ENCODE results near the gene SMIM13. TPM values are rescaled to one million over a fixed set of nuclear protein-coding genes. Genes with fewer than 3 reads are reported as not detected.

Gene SMIM13
- total RNA-seq, 1 donor from 2014 or later = 12.7 TPM

- no peak for DNase-seq (ENCODE audit: low read depth in 2 of 2)
Observed at GRCh38 chr6:11121851-11122250, 28.2 kb downstream of the SMIM13 start.

DNA sequence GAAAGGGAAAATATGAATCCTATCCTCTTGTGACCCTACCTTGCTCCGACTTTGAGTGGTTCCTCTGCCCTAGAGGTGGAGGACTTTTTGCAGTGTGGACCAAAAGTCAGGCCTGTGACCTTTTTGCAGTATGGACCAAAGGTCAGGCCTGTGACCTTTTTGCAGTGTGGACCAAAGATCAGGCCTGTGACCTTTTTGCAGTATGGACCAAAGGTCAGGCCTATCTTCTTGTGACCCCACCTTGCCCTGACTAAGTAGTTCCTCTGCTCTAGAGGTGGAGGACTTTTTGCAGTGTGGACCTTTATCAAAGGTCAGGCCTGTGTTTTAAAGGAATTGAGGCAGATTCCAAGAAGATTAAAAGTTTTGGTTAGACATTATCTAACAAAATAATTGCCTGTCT, 28.7 kb downstream of the SMIM13 start:
- no peak for DNase-seq (ENCODE audit: low read depth in 2 of 2)

- DNase-seq (ENCODE audit: low read depth in 2 of 2) = peak in 1 of 2 donors; percentile 30
Observed at GRCh38 chr6:11123978-11124377, 30.3 kb downstream of the SMIM13 start.

GRCh38 chr6:11126876-11127275, 33.2 kb downstream of the SMIM13 start:
- peak in 1 of 2 donors; percentile 14 for DNase-seq (ENCODE audit: low read depth in 2 of 2)

DNA sequence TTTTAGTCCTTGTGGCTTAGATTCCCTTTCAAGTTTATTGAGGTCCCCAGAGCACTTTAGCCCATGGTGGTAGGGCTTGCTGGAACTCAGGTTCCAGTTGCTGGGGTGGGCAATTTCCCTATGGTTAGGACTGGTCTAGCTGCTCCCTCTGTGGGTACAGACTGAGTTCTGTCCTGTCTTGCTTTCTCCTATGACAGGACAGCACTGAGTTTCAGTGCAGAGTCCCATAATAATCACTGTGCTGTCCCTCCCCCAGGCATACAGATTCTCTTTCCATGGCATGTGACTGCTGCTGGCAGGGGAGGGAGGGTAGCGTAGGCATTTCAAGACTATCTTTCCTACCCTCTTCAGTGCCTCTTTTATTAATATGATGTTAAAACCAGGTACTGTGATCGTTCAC, 35.0 kb downstream of the SMIM13 start:
- no peak for DNase-seq (ENCODE audit: low read depth in 2 of 2)

DNA sequence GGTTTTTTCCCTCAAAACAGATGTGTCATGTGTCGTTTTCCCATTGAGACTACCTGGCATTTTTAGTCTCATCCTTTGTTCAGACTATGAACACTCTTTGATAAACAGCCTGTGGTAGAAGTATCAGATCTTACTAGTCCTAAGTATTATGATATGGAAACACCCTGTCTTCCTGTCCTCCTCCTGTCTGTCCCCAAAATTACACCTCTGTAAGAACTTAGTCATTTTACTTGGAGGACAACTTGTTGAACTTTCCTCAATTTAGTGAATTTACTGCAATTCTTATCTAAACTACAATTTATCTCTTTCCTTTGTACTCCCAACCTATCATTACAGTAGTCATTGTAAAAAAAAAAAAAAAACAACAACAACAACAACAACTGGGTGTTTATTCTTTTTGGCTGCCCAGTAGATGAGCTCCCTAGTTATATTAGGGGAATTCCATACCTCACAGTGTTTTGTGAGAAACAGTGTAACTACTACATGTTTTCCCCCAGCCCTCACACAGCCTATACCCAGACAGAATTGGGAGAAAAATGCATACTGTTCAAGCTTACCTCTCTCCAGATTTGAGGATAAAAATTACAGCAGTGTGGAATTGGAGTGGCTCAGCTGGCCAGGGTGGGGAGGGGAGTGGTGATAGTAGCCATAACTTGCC, 36.4 kb downstream of the SMIM13 start:
- DNase-seq (ENCODE audit: low read depth in 2 of 2) = no peak

DNA sequence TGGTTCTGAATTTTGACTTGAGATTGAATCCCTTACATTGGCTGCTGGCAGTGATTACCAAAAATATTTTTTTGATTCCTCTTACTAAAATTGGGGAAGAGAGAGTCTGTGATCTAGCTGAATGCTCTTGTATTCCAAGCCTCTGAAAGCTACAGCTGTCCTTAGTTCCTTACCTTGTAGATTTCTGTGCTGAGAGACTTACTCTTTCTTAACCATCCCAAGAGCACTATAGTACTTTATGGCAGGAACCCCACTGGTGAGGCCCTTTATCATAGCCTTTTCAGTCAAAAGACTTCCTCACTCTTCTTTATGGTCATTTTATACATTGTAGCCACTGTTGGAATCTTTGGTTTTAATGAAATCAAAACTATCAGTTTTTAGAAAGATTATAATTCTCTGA, 37.0 kb downstream of the SMIM13 start:
- no peak for DNase-seq (ENCODE audit: low read depth in 2 of 2)

- no peak for DNase-seq (ENCODE audit: low read depth in 2 of 2)
Observed at GRCh38 chr6:11132194-11132888, 38.7 kb downstream of the SMIM13 start.

DNA sequence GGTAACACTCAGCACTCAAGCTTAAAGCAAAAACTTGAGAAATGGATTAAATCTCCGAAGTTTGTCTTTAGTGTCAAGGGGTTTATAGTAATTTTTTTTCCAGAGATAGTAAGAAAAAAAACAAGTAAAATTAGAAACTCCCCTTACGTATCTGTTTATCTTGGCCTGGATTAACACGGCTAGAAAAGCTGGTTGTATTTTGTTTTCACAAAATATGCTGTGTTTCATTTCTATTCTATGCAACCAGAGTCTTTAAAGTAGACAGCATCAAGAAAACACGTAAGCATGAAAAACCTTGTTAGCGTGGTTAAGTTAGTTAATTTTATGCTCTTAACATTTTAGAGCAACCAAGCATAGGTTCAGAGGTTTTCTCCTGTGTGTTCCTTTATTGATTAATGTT, 39.6 kb downstream of the SMIM13 start:
- peak in 1 of 2 donors; percentile 49 for DNase-seq (ENCODE audit: low read depth in 2 of 2)

GRCh38 chr6:11136809-11137208, 43.2 kb downstream of the SMIM13 start:
- no peak for DNase-seq (ENCODE audit: low read depth in 2 of 2)

- DNase-seq (ENCODE audit: low read depth in 2 of 2) = no peak
Observed at GRCh38 chr6:11139051-11139960, 45.7 kb downstream of the SMIM13 start.

GRCh38 chr6:11140056-11140455, 46.4 kb downstream of the SMIM13 start:
- no peak for DNase-seq (ENCODE audit: low read depth in 2 of 2)

GRCh38 chr6:11141295-11141694, 47.7 kb downstream of the SMIM13 start:
- no peak for DNase-seq (ENCODE audit: low read depth in 2 of 2)

DNA sequence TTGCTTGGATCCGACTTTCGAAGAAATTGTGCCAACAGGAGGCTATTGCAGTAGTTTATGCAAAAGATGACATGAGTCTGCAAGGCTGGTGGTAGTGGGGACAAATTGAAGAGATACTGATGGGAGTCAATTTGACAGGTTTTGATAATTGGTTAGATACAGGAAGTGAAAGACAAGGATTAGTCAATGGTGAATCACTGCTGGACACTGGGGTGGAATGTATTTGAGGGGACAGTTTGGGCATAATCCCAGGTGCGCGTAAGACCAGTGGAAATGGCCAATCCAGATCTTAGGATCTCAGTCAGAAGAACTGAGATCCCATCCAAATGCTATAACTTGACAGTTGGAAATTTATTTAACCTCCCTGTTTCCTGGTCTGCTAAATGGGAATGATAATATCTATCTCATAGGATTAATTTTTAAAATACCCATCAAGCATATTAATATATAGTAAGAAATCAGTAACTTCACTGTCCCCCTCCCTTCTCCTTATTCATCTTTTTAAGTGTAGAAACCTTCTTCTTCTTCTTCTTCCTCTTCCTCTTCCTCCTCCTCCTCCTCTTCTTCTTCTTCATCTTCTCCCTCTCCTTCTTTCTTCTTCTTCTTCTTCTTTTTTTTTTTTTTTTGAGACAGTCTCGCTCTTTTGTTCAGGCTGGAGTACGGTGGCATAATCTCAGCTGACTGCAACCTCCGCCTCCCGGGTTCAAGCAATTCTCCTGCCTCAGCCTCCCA, 48.8 kb downstream of the SMIM13 start:
- DNase-seq (ENCODE audit: low read depth in 2 of 2) = no peak

DNA sequence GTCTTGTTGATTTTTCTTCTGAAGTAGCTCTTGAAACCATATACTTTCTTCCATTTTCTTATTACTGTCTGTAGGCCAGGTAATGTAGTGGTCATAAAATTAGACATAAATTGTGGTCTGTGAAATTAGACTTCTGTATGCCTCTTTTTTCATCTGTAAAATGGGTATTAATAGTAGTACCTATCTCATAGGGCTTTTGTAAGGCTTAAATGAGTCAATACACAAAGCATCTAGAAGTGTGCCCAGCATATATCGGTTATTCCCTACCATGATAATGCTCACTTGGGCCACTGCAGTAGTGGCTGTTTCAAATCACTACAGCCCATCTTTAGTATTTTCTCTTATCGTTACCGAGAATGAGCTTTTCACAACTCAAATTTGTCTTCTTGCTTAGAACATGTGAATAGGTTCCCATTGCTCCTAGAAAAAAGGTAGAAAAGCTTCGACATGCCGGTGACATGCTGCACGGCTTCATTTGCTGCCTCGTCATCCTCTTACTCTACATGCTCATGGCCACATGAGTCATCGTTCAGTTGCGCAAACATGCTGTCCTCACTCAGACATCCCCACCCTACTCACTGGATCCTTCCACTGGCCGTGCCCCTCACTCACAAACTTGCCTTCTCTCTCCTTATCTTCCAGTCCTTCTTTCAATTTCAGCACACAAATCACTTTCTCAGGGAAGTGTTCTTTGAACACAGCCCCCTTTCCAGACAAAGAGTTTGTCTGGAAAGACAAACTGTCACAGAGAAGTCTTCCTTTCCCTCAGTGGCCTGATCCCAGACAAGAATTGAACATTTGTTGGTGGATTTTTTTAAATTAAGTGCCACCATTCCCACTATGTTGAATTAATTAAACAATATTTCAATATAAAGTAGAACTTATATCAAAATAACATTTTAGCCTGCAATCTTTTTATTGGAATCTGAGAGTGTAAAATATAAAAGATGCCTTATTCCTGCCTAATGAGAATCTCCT, 50.0 kb downstream of the SMIM13 start:
- DNase-seq (ENCODE audit: low read depth in 2 of 2) = peak; percentile 72 to 92

- DNase-seq (ENCODE audit: low read depth in 2 of 2) = peak; percentile 80 to 81
Observed at GRCh38 chr6:11144393-11144851, 50.8 kb downstream of the SMIM13 start.

DNA sequence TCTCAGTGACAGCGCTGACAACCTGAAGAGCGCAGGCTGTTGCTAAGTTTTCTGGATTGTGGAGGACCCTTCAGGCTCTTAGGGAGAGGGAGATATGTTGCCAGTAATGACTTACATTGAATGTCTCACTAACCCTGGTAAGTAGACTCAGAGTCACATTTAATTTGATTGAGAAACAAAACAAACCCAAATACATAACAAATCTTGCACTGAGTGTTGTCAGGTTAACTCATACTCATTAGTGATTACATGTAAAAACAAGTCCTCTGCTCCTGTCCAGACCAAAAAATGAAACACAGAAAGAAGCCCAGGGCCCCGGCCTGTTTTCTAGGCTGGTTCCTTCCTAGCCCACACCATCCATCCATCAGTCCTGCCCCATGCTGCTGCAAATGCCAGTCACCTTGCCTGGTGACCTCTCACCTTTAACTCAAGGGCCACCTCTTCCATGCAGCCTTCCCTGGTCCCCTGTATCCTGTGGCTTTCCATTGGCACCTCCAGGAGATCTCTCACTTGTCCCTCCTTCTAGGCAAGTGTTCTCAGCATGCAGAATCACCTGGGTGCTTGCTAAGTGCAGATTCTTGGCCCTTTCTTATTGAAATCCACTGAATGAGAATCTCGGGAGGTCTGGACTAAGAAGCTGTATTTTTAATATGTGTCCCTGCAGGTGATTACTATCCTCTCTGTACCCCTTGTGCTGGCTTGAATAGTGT, 52.6 kb downstream of the SMIM13 start:
- DNase-seq (ENCODE audit: low read depth in 2 of 2) = no peak

DNA sequence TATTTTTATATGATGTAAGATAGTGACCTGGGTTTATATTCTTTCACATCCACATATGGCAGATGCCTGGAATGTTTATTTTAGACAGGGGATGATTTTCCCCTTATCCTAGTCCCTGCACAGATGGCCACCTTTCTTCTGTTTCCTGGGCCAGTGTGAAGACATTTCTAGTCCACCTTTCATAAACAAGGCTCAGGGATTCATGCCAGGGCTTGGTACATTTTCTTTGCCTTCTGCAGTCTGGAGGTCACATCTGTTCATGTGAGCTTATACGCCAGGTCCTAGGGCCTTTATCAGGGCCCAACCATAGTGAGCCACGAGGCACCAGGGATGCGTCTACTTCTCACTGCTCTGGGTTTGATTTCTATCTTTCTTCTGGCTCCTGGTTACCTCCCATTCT, 55.9 kb downstream of the SMIM13 start:
- DNase-seq (ENCODE audit: low read depth in 2 of 2) = no peak

DNA sequence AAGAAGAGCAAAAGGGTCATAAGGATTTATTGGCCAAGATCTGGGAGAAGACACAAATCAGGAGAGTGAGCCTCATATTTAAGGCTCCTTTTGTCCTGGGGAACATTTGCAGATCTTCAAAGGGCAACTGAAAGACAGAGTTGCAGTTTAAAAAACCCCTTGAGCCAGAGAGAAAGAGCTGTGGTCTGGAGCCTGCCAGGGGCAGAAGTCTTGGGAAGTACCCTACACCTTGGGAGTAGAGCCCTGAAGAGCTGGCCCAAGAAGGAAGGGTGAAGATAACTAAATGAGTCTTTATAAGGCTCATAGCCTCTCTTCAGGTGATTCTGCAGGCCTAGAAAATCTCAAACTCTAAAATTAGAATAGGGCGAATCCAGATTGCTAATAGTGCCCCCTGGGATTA, 57.9 kb downstream of the SMIM13 start:
- DNase-seq (ENCODE audit: low read depth in 2 of 2) = no peak

- DNase-seq (ENCODE audit: low read depth in 2 of 2) = no peak
Observed at GRCh38 chr6:11152581-11152980, 58.9 kb downstream of the SMIM13 start.
